Measurements from ENCODE around the gene SLC2A13.

Gene SLC2A13

GRCh38 chr12:39835517-39836489 is 270.1 kb downstream of the SLC2A13 start:
- Histone ChIP-seq H2AFZ (ENCODE audit: insufficient read depth, low read length, poor library complexity) (no peak overlapping the region), H3K23ac (ENCODE audit: low read length) (no peak overlapping the region), H3K4me1 (ENCODE audit: control insufficient read depth in 1 of 2, insufficient read depth in 2 of 2, low read length in 2 of 2) (no peaks in the 10 kb centered on the region), H3K9ac (ENCODE audit: low read length) (no peak overlapping the region), H3K79me2 (ENCODE audit: control insufficient read depth, insufficient read depth, low read length, poor library complexity) (no peaks in the 10 kb centered on the region), H4K8ac (ENCODE audit: low read depth, low read length) (no peak overlapping the region), H3K4me3 (ENCODE audit: low read depth, low read length) (no peak overlapping the region), H3K14ac (ENCODE audit: low read length) (no peak overlapping the region), H4K91ac (ENCODE audit: low read depth, low read length) (no peak overlapping the region), H2BK12ac (ENCODE audit: low read length) (no peak overlapping the region), H2AK5ac (ENCODE audit: low read length) (no peak overlapping the region), H3K4ac (ENCODE audit: low read depth, low read length) (no peak overlapping the region), H3K27ac (ENCODE audit: low read depth, low read length) (no peak overlapping the region), H2BK120ac (ENCODE audit: insufficient read depth, low read length, poor library complexity) (no peak overlapping the region), H3K79me1 (ENCODE audit: low read length) (no peaks in the 10 kb centered on the region), H2BK5ac (ENCODE audit: low read depth, low read length, poor library complexity) (no peak overlapping the region), H3K9me3 (ENCODE audit: insufficient read depth, low read depth, low read length) (no peaks in the 10 kb centered on the region), H3K36me3 (ENCODE audit: control insufficient read depth in 1 of 2, insufficient read depth in 2 of 2, low read length in 2 of 2) (no peaks in the 10 kb centered on the region), H3K27me3 (ENCODE audit: insufficient read depth, low read length) (no peaks in the 10 kb centered on the region), H4K12ac (ENCODE audit: low read depth, low read length) (no peak overlapping the region), H3K4me2 (ENCODE audit: low read length) (no peak overlapping the region), H3K18ac (ENCODE audit: low read length) (no peak overlapping the region)
- 100% methylated on average over 1 of the region's 4 CpGs for WGBS (ENCODE audit: extremely low coverage, insufficient coverage, insufficient read length)
- no peak for DNase-seq

DNA sequence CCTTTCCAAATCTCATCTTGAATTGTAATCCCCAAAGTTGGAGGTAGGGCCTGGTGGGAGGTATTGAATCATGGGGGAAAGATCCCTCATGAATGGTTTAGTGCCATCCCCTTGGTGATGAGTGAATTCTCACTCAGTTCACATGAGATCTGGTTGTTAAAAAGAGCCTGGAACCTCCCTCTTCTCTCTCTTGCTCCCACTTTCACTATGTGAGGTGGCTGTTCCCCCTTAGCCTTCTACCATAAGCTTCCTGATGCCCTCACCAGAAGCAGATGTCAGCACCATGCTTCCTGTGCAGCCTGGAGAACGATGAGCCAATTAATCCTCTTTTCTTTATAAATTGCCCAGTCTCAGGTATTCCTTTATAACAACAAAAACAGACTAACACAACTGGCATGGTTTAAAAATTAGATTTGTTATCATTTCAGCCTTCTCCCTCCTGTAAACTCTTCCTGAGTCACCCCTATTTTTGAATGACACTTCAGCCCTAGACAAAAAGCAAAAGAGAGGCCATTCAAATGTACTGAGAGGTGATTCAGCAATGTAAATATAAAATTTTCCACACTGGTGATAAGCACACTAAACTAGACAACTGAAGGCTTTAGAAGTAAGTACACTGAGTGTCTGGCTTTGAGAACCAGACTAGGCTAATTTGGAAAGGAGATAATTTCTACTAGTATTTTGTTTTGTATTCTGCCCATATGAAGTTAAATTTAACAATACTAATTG is 274.1 kb downstream of the SLC2A13 start:
- Histone ChIP-seq H2BK12ac (ENCODE audit: low read length) (no peak overlapping the region), H2BK5ac (ENCODE audit: low read depth, low read length, poor library complexity) (no peak overlapping the region), H3K4me1 (ENCODE audit: control insufficient read depth in 1 of 2, insufficient read depth in 2 of 2, low read length in 2 of 2) (no peaks in the 10 kb centered on the region), H3K4me2 (ENCODE audit: low read length) (no peak overlapping the region), H2AK5ac (ENCODE audit: low read length) (no peak overlapping the region), H3K4me3 (ENCODE audit: low read depth, low read length) (no peak overlapping the region), H4K8ac (ENCODE audit: low read depth, low read length) (no peak overlapping the region), H3K79me1 (ENCODE audit: low read length) (no peaks in the 10 kb centered on the region), H3K9me3 (ENCODE audit: insufficient read depth, low read depth, low read length) (no peaks in the 10 kb centered on the region), H2BK120ac (ENCODE audit: insufficient read depth, low read length, poor library complexity) (no peak overlapping the region), H3K9ac (ENCODE audit: low read length) (no peak overlapping the region), H4K12ac (ENCODE audit: low read depth, low read length) (no peak overlapping the region), H4K91ac (ENCODE audit: low read depth, low read length) (no peak overlapping the region), H3K23ac (ENCODE audit: low read length) (no peak overlapping the region), H3K79me2 (ENCODE audit: control insufficient read depth, insufficient read depth, low read length, poor library complexity) (no peaks in the 10 kb centered on the region), H3K36me3 (ENCODE audit: control insufficient read depth in 1 of 2, insufficient read depth in 2 of 2, low read length in 2 of 2) (no peaks in the 10 kb centered on the region), H3K18ac (ENCODE audit: low read length) (no peak overlapping the region), H3K14ac (ENCODE audit: low read length) (no peak overlapping the region), H3K27ac (ENCODE audit: low read depth, low read length) (no peak overlapping the region), H3K4ac (ENCODE audit: low read depth, low read length) (no peak overlapping the region), H3K27me3 (ENCODE audit: insufficient read depth, low read length) (no peaks in the 10 kb centered on the region), H2AFZ (ENCODE audit: insufficient read depth, low read length, poor library complexity) (no peak overlapping the region)
- no peak for DNase-seq
- no CpG with 5 or more reads among the region's 1 CpG for WGBS (ENCODE audit: extremely low coverage, insufficient coverage, insufficient read length)

- Histone ChIP-seq H4K12ac (ENCODE audit: low read depth, low read length) (no peak overlapping the region), H3K14ac (ENCODE audit: low read length) (no peak overlapping the region), H2AFZ (ENCODE audit: insufficient read depth, low read length, poor library complexity) (no peak overlapping the region), H2BK120ac (ENCODE audit: insufficient read depth, low read length, poor library complexity) (no peak overlapping the region), H3K27ac (ENCODE audit: low read depth, low read length) (no peak overlapping the region), H2AK5ac (ENCODE audit: low read length) (no peak overlapping the region), H4K8ac (ENCODE audit: low read depth, low read length) (no peak overlapping the region), H2BK12ac (ENCODE audit: low read length) (no peak overlapping the region), H3K4me2 (ENCODE audit: low read length) (no peak overlapping the region), H3K4ac (ENCODE audit: low read depth, low read length) (no peak overlapping the region), H3K18ac (ENCODE audit: low read length) (no peak overlapping the region), H3K9me3 (ENCODE audit: insufficient read depth, low read depth, low read length) (no peaks in the 10 kb centered on the region), H4K91ac (ENCODE audit: low read depth, low read length) (no peak overlapping the region), H3K36me3 (ENCODE audit: control insufficient read depth in 1 of 2, insufficient read depth in 2 of 2, low read length in 2 of 2) (no peaks in the 10 kb centered on the region), H3K79me2 (ENCODE audit: control insufficient read depth, insufficient read depth, low read length, poor library complexity) (no peaks in the 10 kb centered on the region), H2BK5ac (ENCODE audit: low read depth, low read length, poor library complexity) (no peak overlapping the region), H3K79me1 (ENCODE audit: low read length) (no peaks in the 10 kb centered on the region), H3K4me3 (ENCODE audit: low read depth, low read length) (no peak overlapping the region), H3K27me3 (ENCODE audit: insufficient read depth, low read length) (no peaks in the 10 kb centered on the region), H3K9ac (ENCODE audit: low read length) (no peak overlapping the region), H3K23ac (ENCODE audit: low read length) (no peak overlapping the region), H3K4me1 (ENCODE audit: control insufficient read depth in 1 of 2, insufficient read depth in 2 of 2, low read length in 2 of 2) (no peaks in the 10 kb centered on the region)
- no CpG with 5 or more reads among the region's 5 CpGs for WGBS (ENCODE audit: extremely low coverage, insufficient coverage, insufficient read length)
- DNase-seq = no peak
Measured at GRCh38 chr12:39830852-39831520, 274.9 kb downstream of the SLC2A13 start.

DNA sequence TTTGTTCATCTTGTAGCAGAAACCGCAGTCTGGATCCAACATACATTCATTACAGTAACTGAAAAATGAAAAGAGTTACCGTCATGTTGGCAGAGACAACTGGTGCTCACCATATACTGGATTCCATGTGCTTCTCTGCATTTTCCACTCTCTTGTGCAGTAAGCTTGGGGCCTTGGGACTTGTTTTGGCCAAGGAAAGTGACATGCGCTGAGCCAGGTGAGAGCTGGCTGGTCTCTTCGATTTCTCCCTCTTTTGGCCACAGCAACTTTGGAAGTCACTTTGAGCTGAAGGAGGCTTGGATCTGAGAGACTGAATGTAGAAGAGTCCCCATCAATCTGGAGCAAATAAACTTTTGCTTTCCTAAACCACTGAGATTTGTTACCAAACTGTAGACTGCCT is 275.7 kb downstream of the SLC2A13 start:
- Histone ChIP-seq H4K8ac (ENCODE audit: low read depth, low read length) (no peak overlapping the region), H2AK5ac (ENCODE audit: low read length) (no peak overlapping the region), H3K9ac (ENCODE audit: low read length) (no peak overlapping the region), H2AFZ (ENCODE audit: insufficient read depth, low read length, poor library complexity) (no peak overlapping the region), H3K4me3 (ENCODE audit: low read depth, low read length) (no peak overlapping the region), H3K23ac (ENCODE audit: low read length) (no peak overlapping the region), H2BK120ac (ENCODE audit: insufficient read depth, low read length, poor library complexity) (no peak overlapping the region), H3K79me1 (ENCODE audit: low read length) (no peaks in the 10 kb centered on the region), H4K91ac (ENCODE audit: low read depth, low read length) (no peak overlapping the region), H3K14ac (ENCODE audit: low read length) (no peak overlapping the region), H3K27ac (ENCODE audit: low read depth, low read length) (no peak overlapping the region), H4K12ac (ENCODE audit: low read depth, low read length) (no peak overlapping the region), H3K4me2 (ENCODE audit: low read length) (no peak overlapping the region), H2BK5ac (ENCODE audit: low read depth, low read length, poor library complexity) (no peak overlapping the region), H3K27me3 (ENCODE audit: insufficient read depth, low read length) (no peaks in the 10 kb centered on the region), H3K36me3 (ENCODE audit: control insufficient read depth in 1 of 2, insufficient read depth in 2 of 2, low read length in 2 of 2) (no peaks in the 10 kb centered on the region), H3K4me1 (ENCODE audit: control insufficient read depth in 1 of 2, insufficient read depth in 2 of 2, low read length in 2 of 2) (no peaks in the 10 kb centered on the region), H3K9me3 (ENCODE audit: insufficient read depth, low read depth, low read length) (no peaks in the 10 kb centered on the region), H3K18ac (ENCODE audit: low read length) (no peak overlapping the region), H3K4ac (ENCODE audit: low read depth, low read length) (no peak overlapping the region), H3K79me2 (ENCODE audit: control insufficient read depth, insufficient read depth, low read length, poor library complexity) (no peaks in the 10 kb centered on the region), H2BK12ac (ENCODE audit: low read length) (no peak overlapping the region)
- DNase-seq = no peak
- WGBS (ENCODE audit: extremely low coverage, insufficient coverage, insufficient read length) = no CpG with 5 or more reads among the region's 4 CpGs
